Gastroesophageal sphincter (tissue), 3 donors: ENCODE measurements around the gene MCFD2.

Experiments used
- POLR2A ChIP-seq, 2 donors: fragments of 450-650 bp; IDR thresholded peaks; one replicate each; pipeline ENCODE4 v1.6.1; 2017; ENCODE audit warnings: antibody characterized with exemption in 2 of 2, mild to moderate bottlenecking in 2 of 2, moderate library complexity in 1 of 2
- TF ChIP-seq, protein P1 (sequence below), 4 experiments: fragments of 200-600 bp in 2 of 4; fragments of 450-650 bp in 2 of 4; sonication (generic) in 1 of 4; IDR thresholded peaks; one replicate each; pipeline ENCODE4 v1.5.1; 2017 to 2019; ENCODE audit warnings: antibody characterized with exemption in 4 of 4, mild to moderate bottlenecking in 2 of 4, moderate library complexity in 2 of 4

DNA sequence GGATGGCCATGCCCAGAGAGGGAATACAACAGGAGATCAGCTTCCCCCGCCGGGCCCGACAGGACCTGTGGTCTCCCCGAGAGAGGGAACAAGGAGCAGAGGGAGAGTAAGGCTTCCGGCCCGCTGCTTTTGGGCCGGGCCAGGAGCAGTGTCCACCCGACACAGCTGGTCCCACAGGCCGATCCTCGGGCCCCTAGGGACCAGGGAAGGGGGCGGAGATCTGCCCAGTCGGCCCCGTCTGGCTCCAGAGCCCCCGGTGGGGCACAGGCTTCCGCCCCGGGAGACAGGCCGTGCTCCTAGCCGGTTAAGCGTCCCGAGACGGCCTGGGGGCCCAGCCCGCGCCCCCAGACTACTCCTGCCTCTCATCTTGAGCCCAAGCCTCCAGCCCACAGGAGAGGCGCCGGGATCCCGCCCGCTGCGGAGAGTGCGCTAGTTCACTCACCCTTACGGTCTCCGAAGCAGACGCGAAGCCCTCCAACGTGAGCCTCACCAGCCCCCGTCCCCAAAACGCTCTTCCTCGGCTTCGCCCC, at the start of gene MCFD2:
- TF ChIP-seq, protein P1, sequence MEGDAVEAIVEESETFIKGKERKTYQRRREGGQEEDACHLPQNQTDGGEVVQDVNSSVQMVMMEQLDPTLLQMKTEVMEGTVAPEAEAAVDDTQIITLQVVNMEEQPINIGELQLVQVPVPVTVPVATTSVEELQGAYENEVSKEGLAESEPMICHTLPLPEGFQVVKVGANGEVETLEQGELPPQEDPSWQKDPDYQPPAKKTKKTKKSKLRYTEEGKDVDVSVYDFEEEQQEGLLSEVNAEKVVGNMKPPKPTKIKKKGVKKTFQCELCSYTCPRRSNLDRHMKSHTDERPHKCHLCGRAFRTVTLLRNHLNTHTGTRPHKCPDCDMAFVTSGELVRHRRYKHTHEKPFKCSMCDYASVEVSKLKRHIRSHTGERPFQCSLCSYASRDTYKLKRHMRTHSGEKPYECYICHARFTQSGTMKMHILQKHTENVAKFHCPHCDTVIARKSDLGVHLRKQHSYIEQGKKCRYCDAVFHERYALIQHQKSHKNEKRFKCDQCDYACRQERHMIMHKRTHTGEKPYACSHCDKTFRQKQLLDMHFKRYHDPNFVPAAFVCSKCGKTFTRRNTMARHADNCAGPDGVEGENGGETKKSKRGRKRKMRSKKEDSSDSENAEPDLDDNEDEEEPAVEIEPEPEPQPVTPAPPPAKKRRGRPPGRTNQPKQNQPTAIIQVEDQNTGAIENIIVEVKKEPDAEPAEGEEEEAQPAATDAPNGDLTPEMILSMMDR (IDR thresholded peaks at IDR 0.05), result no peak
- no peak for TF ChIP-seq POLR2A (IDR thresholded peaks at IDR 0.05)
